Loucy (cell line): ENCODE measurements around the gene METAP1D.

ENCODE experiments used
- H2AFZ ChIP-seq: fragments of 200-600 bp; sonication (generic); 2 replicates; pipeline ENCODE4 v1.6.0; 2016; ENCODE audit warnings: antibody characterized with exemption, mild to moderate bottlenecking, low read length, moderate library complexity
- H3F3A ChIP-seq: fragments of 200-600 bp; 2 replicates; pipeline ENCODE4 v1.6.0; 2016; ENCODE audit warnings: antibody characterized with exemption, low read depth, mild to moderate bottlenecking
- H3K27me3 ChIP-seq: fragments of 200-600 bp; sonication (generic); 2 replicates; pipeline ENCODE4 v1.6.1; 2014; ENCODE audit warnings: low read length, mild to moderate bottlenecking; ENCODE audit not compliant: insufficient read depth, poor library complexity, severe bottlenecking
- H3K36me3 ChIP-seq: fragments of 200-600 bp; sonication (generic); 2 replicates; pipeline ENCODE4 v1.6.1; 2016; ENCODE audit warnings: low read length; ENCODE audit not compliant: insufficient read depth
- H3K4me1 ChIP-seq: fragments of 200-600 bp; sonication (generic); 2 replicates; pipeline ENCODE4 v1.5.1; 2014; ENCODE audit warnings: low read length, mild to moderate bottlenecking; ENCODE audit not compliant: insufficient read depth, poor library complexity, severe bottlenecking
- H3K4me2 ChIP-seq: fragments of 200-600 bp; sonication (generic); 2 replicates; pipeline ENCODE4 v1.6.0; 2014; ENCODE audit warnings: antibody characterized with exemption, low read length, low read depth, mild to moderate bottlenecking; ENCODE audit not compliant: poor library complexity, severe bottlenecking
- H3K4me3 ChIP-seq: fragments of 200-600 bp; sonication (generic); 2 replicates; pipeline ENCODE4 v1.5.1; 2014; ENCODE audit warnings: low read length, mild to moderate bottlenecking, mixed read lengths; ENCODE audit not compliant: poor library complexity, severe bottlenecking
- H3K79me2 ChIP-seq: fragments of 200-600 bp; sonication (generic); 2 replicates; pipeline ENCODE4 v1.6.1; 2014; ENCODE audit warnings: low read length; ENCODE audit not compliant: insufficient read depth
- H3K9ac ChIP-seq: fragments of 200-600 bp; sonication (generic); 2 replicates; pipeline ENCODE4 v1.6.0; 2014; ENCODE audit warnings: mild to moderate bottlenecking, low read depth, low read length, moderate library complexity; ENCODE audit not compliant: poor library complexity, severe bottlenecking
- H3K9me2 ChIP-seq: fragments of 200-600 bp; sonication (generic); replicated peaks from 2 replicates; pipeline ENCODE4 v1.6.1; 2016; ENCODE audit warnings: low read depth, low read length, mixed read lengths
- H3K9me3 ChIP-seq: fragments of 200-600 bp; sonication (generic); 2 replicates; pipeline ENCODE4 v1.6.1; 2014; ENCODE audit warnings: mild to moderate bottlenecking, antibody characterized with exemption, low read length, low read depth; ENCODE audit not compliant: insufficient read depth
- H4K20me1 ChIP-seq: fragments of 200-600 bp; sonication (generic); 2 replicates; pipeline ENCODE4 v1.6.0; 2014; ENCODE audit warnings: antibody characterized with exemption, low read length, mild to moderate bottlenecking; ENCODE audit not compliant: insufficient read depth, poor library complexity, severe bottlenecking
- CTCF ChIP-seq: fragments of 200-600 bp; sonication (generic); conservative IDR thresholded peaks from 2 replicates; pipeline ENCODE4 v1.5.1; 2014; ENCODE audit warnings: mild to moderate bottlenecking, antibody characterized with exemption, low read length
- EZH2phosphoT487 ChIP-seq: fragments of 200-600 bp; IDR thresholded peaks from 2 replicates; pipeline ENCODE4 v1.6.1; 2018; ENCODE audit warnings: antibody characterized with exemption, mild to moderate bottlenecking, moderate library complexity, borderline replicate concordance

The METAP1D gene

DNA sequence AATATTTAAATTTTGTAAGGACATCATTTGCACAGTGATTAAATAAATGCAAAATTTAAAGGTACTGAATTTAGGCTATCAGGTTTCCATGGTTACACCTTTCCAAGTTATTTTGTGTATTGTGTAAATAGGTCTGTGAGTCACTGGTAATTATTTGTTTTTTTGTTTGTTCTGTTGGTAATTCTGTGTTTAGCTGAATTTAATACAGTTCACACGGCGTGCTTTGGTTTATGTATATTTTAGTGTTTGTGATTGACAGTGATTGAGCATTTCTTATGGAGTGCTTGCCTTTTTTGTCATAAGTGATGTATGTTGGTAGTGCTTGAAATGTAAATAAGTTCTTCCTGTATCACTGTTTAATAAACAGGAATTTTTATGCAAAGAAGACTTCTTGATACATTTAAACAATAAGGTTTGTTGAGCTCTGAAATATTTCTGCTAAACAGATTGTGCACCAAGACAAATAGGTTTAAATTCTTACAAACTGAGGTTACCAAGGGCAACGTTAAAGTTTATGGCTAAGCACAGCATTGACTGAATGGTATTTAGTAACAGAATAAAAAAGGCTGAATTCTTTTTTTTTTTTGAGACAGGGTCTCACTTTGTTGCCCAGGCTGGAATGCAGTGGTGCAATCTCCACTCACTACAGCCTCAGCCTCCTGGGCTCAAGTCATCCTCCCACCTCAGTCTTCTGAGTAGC lies 47.3 kb downstream of the METAP1D start:
- Histone ChIP-seq H3K9me2 (no peaks in the 10 kb centered on the region), H3K4me3 (no peak overlapping the region), H2AFZ (no peak overlapping the region), H3F3A (no peaks in the 10 kb centered on the region), H3K36me3 (no peaks in the 10 kb centered on the region), H4K20me1 (no peaks in the 10 kb centered on the region), H3K9ac (no peak overlapping the region), H3K4me1 (peaks cover 9% of the 10 kb centered on the region), H3K27me3 (no peaks in the 10 kb centered on the region), H3K4me2 (no peak overlapping the region), H3K79me2 (no peaks in the 10 kb centered on the region), H3K9me3 (no peaks in the 10 kb centered on the region)
- TF ChIP-seq EZH2phosphoT487: no peak

DNA sequence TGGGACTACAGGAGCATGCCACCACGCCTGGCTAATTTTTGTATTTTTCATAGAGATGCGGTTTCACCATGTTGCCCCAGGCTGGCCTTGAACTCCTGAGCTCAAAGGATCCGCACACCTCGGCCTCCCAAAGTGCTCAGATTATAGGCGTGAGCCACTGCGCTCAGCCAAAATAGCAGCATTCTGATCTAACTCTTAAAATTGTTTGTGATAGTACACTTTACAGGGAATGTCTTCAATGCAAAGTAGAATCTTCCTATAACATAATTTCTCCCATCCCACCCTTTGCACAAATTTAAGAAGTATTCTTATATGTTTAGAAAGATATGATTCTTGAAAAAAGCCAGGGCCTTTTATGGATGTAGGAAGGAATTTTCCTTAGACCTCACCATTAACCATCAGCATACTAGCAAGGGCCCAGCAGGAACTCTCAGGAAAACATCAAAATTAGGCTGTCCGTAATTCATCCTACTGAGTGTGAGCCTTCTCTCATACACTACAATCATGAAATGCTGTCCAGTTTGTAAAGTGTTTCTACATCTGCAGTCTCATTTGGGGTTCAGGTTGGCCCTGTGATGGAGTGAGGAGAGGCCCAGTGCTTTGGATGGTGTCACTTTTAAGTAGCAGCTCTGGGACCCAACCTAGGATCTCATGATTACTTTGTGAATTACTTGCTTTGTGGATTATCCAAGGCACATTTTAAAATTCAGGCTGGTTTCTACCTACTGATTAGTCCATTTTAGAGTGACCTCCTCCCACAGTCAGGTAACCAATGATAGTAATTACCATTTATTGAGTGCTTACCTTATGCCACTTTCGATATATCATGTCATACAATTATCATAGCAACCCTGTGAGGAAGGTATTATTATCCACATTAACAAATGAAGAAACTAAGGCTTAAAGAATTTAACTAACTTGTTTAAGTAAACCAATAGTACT lies 48.1 kb downstream of the METAP1D start:
- Histone ChIP-seq H3F3A (no peaks in the 10 kb centered on the region), H3K36me3 (no peaks in the 10 kb centered on the region), H2AFZ (no peak overlapping the region), H4K20me1 (no peaks in the 10 kb centered on the region), H3K9me3 (no peaks in the 10 kb centered on the region), H3K4me2 (no peak overlapping the region), H3K4me1 (peaks cover 16% of the 10 kb centered on the region), H3K9ac (no peak overlapping the region), H3K79me2 (no peaks in the 10 kb centered on the region), H3K27me3 (no peaks in the 10 kb centered on the region), H3K4me3 (no peak overlapping the region), H3K9me2 (no peaks in the 10 kb centered on the region)
- TF ChIP-seq EZH2phosphoT487 (no peak), CTCF (no peak)

GRCh38 chr2:172048508-172049503 lies 49.1 kb downstream of the METAP1D start:
- no peak overlapping the region for H3K4me3 ChIP-seq
- no peaks in the 10 kb centered on the region for H3F3A ChIP-seq
- no peaks in the 10 kb centered on the region for H3K79me2 ChIP-seq
- H3K4me2 ChIP-seq: no peak overlapping the region
- no peaks in the 10 kb centered on the region for H3K9me3 ChIP-seq
- no peaks in the 10 kb centered on the region for H4K20me1 ChIP-seq
- H3K36me3 ChIP-seq: no peaks in the 10 kb centered on the region
- H3K4me1 ChIP-seq: peaks cover 18% of the 10 kb centered on the region
- TF ChIP-seq CTCF (no peak), EZH2phosphoT487 (no peak)
- H3K9ac ChIP-seq: no peak overlapping the region
- H3K9me2 ChIP-seq: no peaks in the 10 kb centered on the region
- no peak overlapping the region for H2AFZ ChIP-seq
- H3K27me3 ChIP-seq: no peaks in the 10 kb centered on the region
